HFFc6 (cell line): Measurements from ENCODE around the gene NPIPA3. TPM values are rescaled to one million over a fixed set of nuclear protein-coding genes. Genes with fewer than 3 reads are reported as not detected.
"Not testable (repeated sequence)": the region's sequence is repeated elsewhere in the genome, so short reads cannot be mapped to it uniquely, and the experiment has no call there.

ENCODE experiments used
- DNase-seq: peaks from one replicate; pipeline ENCODE4 v3.0.0-alpha.2; 2018
- H3K27ac Mint-ChIP-seq: 2 replicates; pipeline ENCODE4 v1.8.0; 2020; ENCODE audit warnings: mild to moderate bottlenecking, mixed read lengths
- H3K27me3 Mint-ChIP-seq: 2 replicates; pipeline ENCODE4 v1.8.0; 2021; ENCODE audit warnings: mild to moderate bottlenecking, moderate library complexity, mixed read lengths; ENCODE audit not compliant: insufficient read depth
- H3K36me3 Mint-ChIP-seq: 2 replicates; pipeline ENCODE4 v1.8.0; 2021; ENCODE audit warnings: low read depth, mixed read lengths
- H3K4me1 Mint-ChIP-seq: 2 replicates; pipeline ENCODE4 v1.8.0; 2020; ENCODE audit warnings: low read depth, mixed read lengths
- H3K4me3 Mint-ChIP-seq: 2 replicates; pipeline ENCODE4 v1.8.0; 2020; ENCODE audit warnings: mild to moderate bottlenecking, moderate library complexity, mixed read lengths
- H3K9me3 Mint-ChIP-seq: 2 replicates; pipeline ENCODE4 v1.8.0; 2020; ENCODE audit warnings: mild to moderate bottlenecking, mixed read lengths
- total RNA-seq, 6 experiments: library from RNA; stranded (reverse); fragmentation: NEBNext Ultra II Directional; extraction: Animal tissue kit (Norgen Biotek cat#: 25700); gene quantifications; 2 replicates in 1 of 6; 3 replicates in 5 of 6; pipeline ENCODE4 v1.2.3, GENCODE V29; 2021
- TF ChIP-seq, protein P1 (sequence below): fragments of 200-600 bp; sonication (generic); IDR thresholded peaks from 2 replicates; pipeline ENCODE4 v1.5.0; 2021; ENCODE audit warnings: antibody characterized with exemption, mild to moderate bottlenecking

The NPIPA3 gene
- total RNA-seq, 6 experiments from 2014 or later = 0.97 to 1.6 (median 1.4) TPM; not detected in 1

DNA sequence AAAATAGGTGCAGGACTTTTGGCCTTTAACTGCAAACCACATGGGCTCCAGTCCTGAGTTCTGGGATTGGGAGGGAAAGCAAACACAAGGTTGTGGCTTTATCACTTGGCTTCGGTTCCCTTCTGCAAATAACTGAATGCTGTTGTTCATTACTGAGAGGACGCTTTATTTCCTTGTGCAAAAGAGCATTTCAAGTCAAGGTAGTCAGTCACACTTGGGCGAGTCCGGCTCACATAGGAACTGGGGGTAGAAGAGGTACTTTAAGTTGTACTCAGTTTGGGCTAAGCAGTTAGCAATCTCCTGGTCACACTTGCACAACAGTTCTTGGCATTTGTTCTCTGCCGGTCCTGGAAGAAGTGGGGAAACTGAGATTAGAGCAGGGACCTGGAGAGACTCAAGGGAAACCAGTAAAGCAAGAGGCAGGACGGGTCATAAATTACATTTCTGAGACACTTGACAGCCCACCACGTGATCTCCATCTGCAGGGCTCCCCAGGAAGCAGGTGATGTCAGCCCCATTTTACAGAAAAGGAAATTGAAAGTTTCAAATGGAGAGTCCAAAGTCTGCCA lies 30.7 kb upstream of the NPIPA3 start:
- TF ChIP-seq, protein P1, sequence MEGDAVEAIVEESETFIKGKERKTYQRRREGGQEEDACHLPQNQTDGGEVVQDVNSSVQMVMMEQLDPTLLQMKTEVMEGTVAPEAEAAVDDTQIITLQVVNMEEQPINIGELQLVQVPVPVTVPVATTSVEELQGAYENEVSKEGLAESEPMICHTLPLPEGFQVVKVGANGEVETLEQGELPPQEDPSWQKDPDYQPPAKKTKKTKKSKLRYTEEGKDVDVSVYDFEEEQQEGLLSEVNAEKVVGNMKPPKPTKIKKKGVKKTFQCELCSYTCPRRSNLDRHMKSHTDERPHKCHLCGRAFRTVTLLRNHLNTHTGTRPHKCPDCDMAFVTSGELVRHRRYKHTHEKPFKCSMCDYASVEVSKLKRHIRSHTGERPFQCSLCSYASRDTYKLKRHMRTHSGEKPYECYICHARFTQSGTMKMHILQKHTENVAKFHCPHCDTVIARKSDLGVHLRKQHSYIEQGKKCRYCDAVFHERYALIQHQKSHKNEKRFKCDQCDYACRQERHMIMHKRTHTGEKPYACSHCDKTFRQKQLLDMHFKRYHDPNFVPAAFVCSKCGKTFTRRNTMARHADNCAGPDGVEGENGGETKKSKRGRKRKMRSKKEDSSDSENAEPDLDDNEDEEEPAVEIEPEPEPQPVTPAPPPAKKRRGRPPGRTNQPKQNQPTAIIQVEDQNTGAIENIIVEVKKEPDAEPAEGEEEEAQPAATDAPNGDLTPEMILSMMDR = no peak
- peaks cover 9% of the 10 kb centered on the region for H3K4me1 Mint-ChIP-seq
- DNase-seq = no peak
- no peaks in the 10 kb centered on the region for H3K9me3 Mint-ChIP-seq
- no peak overlapping the region for H3K27ac Mint-ChIP-seq
- H3K27me3 Mint-ChIP-seq = no peaks in the 10 kb centered on the region; the same call in 1 of the 2 replicates
- no peak overlapping the region for H3K4me3 Mint-ChIP-seq
- peaks cover 9% of the 10 kb centered on the region for H3K36me3 Mint-ChIP-seq

DNA sequence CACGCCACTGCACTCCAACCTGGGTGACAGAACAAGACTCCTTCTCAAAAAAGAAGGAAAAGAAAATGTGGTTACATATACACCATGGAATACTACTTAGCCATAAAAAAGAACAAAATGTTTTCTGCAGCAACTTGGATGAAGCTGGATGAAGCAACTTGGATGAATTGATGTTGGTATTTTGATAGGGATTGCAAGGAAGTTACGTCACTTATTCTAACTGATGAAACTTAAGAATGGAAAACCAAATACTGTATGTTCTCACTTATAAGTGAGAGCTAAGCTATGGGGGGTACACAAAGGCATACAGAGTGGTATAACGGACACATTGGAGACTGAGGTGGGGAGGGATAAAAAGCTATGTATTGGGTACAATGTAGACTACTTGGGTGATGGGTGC lies 26.6 kb upstream of the NPIPA3 start:
- no peaks in the 10 kb centered on the region for H3K9me3 Mint-ChIP-seq
- no peak overlapping the region for H3K4me3 Mint-ChIP-seq
- no peak for DNase-seq
- no peaks in the 10 kb centered on the region for H3K36me3 Mint-ChIP-seq
- TF ChIP-seq, protein P1 = no peak
- no peak overlapping the region for H3K27ac Mint-ChIP-seq
- H3K27me3 Mint-ChIP-seq = peaks cover 3% of the 10 kb centered on the region
- peaks cover 9% of the 10 kb centered on the region for H3K4me1 Mint-ChIP-seq

DNA sequence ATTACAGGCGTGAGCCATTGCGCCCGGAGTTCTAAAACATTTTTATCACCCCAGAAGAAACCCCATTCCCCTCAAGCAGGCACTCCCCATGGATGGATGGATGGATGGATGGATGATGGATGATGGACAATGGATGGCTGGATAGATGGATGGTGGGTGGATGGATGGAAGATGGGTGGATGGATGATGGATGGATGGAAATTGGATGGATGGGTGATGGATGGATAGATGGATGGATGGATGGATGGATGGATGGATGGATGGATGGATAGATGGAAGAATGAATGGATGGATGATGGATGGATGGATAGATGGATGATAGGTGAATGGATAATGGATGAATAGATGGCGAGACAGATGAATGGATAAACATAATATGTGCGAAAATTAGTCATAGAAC lies 25.6 kb upstream of the NPIPA3 start:
- TF ChIP-seq, protein P1 = no peak
- no peaks in the 10 kb centered on the region for H3K36me3 Mint-ChIP-seq
- peaks cover 3% of the 10 kb centered on the region for H3K27me3 Mint-ChIP-seq
- H3K4me1 Mint-ChIP-seq = peaks cover 9% of the 10 kb centered on the region
- no peak overlapping the region for H3K27ac Mint-ChIP-seq
- no peak for DNase-seq
- H3K4me3 Mint-ChIP-seq = no peak overlapping the region
- H3K9me3 Mint-ChIP-seq = no peaks in the 10 kb centered on the region

DNA sequence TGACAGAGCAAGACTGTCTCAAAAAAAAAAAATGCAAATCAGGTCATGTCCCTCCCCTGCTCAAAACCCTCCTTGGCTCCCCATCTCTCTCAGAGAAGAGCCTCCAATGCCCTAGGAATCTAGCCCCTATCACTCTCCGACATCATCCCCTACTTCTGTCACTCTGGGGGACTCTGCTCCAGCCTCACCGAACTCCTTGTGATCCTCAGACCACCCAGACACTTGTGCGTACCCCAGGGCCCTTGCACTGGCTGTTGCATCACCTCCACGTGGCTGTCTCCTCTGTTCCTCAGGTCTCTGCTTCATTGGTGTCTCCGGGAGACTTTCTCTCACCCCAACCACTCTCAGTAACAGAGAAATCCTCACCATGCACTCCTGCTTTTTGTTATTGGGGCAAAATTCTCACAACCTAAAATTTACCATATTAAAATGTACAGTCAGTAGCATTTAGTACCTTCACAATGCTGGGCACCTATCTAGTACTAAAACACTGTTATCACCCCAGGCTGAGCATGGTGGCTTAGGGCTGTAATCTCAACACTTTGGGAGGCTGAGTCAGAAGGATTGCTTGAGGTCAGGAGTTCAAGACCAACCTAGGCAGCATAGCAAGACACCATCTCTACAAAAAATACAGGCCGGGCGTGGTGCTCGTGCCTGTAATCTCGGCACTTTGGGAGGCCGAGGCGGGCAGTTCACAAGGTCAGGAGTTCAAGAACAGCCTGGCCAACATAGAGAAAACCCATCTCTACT lies 24.3 kb upstream of the NPIPA3 start:
- TF ChIP-seq, protein P1 = no peak
- H3K4me1 Mint-ChIP-seq = peaks cover 9% of the 10 kb centered on the region
- no peaks in the 10 kb centered on the region for H3K9me3 Mint-ChIP-seq
- no peak overlapping the region for H3K27ac Mint-ChIP-seq
- no peak for DNase-seq
- H3K36me3 Mint-ChIP-seq = no peaks in the 10 kb centered on the region
- H3K4me3 Mint-ChIP-seq = no peak overlapping the region
- peaks cover 3% of the 10 kb centered on the region for H3K27me3 Mint-ChIP-seq

DNA sequence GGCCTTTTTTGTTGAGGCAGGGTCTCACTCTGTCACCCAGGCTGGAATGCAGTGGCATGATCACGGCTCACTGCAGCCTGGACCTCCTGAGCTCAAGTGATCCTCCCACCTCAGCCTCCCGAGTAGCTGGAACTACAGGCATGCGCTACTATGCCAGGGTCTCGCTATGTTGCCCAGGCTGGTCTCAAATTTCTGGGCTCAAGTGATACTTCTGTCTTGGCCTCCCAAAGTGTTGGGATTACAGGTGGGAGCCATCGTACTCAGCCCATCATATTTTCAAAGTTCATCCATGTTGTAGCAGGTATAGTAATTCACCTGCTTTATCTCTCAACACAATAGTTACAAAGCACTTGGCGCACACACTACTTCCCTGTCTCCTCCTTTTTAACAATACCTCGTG lies 22.8 kb upstream of the NPIPA3 start:
- H3K4me1 Mint-ChIP-seq, H3K36me3 Mint-ChIP-seq, H3K27me3 Mint-ChIP-seq, DNase-seq, H3K27ac Mint-ChIP-seq, H3K4me3 Mint-ChIP-seq, H3K9me3 Mint-ChIP-seq: not testable (repeated sequence)

DNA sequence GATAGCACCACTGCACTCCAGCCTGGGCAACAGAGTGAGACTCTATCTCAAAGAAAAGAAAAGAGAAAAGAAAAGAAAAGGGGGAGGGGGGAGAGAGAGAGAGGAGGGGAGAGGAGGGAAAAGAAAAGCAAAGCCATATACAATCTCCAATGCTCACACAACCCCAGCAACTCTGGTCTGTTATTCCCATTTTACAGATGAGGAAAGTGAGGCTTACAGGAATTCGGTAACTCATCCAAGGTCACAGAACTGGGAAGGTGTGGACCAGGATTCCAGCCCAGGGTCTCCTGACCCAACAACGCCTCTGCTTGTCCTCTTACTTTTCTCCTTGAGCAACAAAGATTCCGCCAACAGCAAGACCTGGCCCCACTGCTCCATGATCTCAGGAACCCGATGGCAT lies 22.1 kb upstream of the NPIPA3 start:
- DNase-seq = no peak
- H3K4me3 Mint-ChIP-seq = no peak overlapping the region
- H3K27ac Mint-ChIP-seq = no peak overlapping the region
- H3K36me3 Mint-ChIP-seq = no peaks in the 10 kb centered on the region
- TF ChIP-seq, protein P1 = no peak
- H3K9me3 Mint-ChIP-seq = no peaks in the 10 kb centered on the region
- no peaks in the 10 kb centered on the region for H3K4me1 Mint-ChIP-seq
- H3K27me3 Mint-ChIP-seq = peaks cover 6% of the 10 kb centered on the region
